Gastroesophageal sphincter (tissue), 3 donors: Measurements from ENCODE around the gene GH2.

Experiments used
- CTCF ChIP-seq, 4 experiments: fragments of 200-600 bp in 2 of 4; fragments of 450-650 bp in 2 of 4; sonication (generic) in 1 of 4; IDR thresholded peaks; one replicate each; pipeline ENCODE4 v1.5.1; 2017 to 2019; ENCODE audit warnings: antibody characterized with exemption in 4 of 4, mild to moderate bottlenecking in 2 of 4, moderate library complexity in 2 of 4
- EP300 ChIP-seq: sonication (generic); formaldehyde crosslinking; IDR thresholded peaks from one replicate; pipeline ENCODE4 v1.6.1; 2017; ENCODE audit warnings: antibody characterized with exemption, mild to moderate bottlenecking
- POLR2A ChIP-seq, 2 donors: fragments of 450-650 bp; IDR thresholded peaks; one replicate each; pipeline ENCODE4 v1.6.1; 2017; ENCODE audit warnings: antibody characterized with exemption in 2 of 2, mild to moderate bottlenecking in 2 of 2, moderate library complexity in 1 of 2

- TF ChIP-seq EP300 = no peak
- no peak for TF ChIP-seq CTCF (IDR thresholded peaks at IDR 0.05)
- no peak for TF ChIP-seq POLR2A (IDR thresholded peaks at IDR 0.05)
These were observed 39.6 kb downstream of the GH2 start for GRCh38 chr17:63842173-63842539.
